H1 (cell line): ENCODE measurements around the gene PPP1R9A.

Experiments used
- CREB1 ChIP-seq: IDR thresholded peaks from 2 replicates; pipeline ENCODE4 v1.6.1; 2012; ENCODE audit warnings: inconsistent platforms
- CTCF ChIP-seq, 3 experiments: IDR thresholded peaks; 1 replicate in 2 of 3; 2 replicates in 1 of 3; pipeline versions ENCODE4 v1.5.1 to v1.6.1; 2011; ENCODE audit warnings: low read length in 3 of 3, mild to moderate bottlenecking in 3 of 3, inconsistent platforms in 2 of 3, low read depth in 1 of 3, moderate library complexity in 1 of 3; ENCODE audit not compliant: insufficient read depth in 1 of 3; ENCODE audit errors: control extremely low read depth in 1 of 3
- E2F6 ChIP-seq: IDR thresholded peaks from 2 replicates; pipeline ENCODE4 v1.6.1; 2012; ENCODE audit warnings: inconsistent platforms
- POU5F1 ChIP-seq: IDR thresholded peaks from 2 replicates; pipeline ENCODE4 v1.6.1; 2011; ENCODE audit warnings: low read depth, mild to moderate bottlenecking, low read length, moderate library complexity

GRCh38 chr7:95132500-95132899, 225.1 kb downstream of the PPP1R9A start:
- TF ChIP-seq POU5F1 (no peak), CTCF (IDR thresholded peaks at IDR 0.05; ENCODE audit: control extremely low read depth in 1 of 3, insufficient read depth in 1 of 3, low read depth in 1 of 3, low read length in 3 of 3) (no peak), CREB1 (no peak), E2F6 (no peak)
